GM04503 (cell line): Measurements from ENCODE around the gene ANK3.

ENCODE experiments used
- DNase-seq: peaks from one replicate; pipeline ENCODE4 v3.0.0-alpha.2; 2012; ENCODE audit warnings: low read depth

Gene ANK3

DNA sequence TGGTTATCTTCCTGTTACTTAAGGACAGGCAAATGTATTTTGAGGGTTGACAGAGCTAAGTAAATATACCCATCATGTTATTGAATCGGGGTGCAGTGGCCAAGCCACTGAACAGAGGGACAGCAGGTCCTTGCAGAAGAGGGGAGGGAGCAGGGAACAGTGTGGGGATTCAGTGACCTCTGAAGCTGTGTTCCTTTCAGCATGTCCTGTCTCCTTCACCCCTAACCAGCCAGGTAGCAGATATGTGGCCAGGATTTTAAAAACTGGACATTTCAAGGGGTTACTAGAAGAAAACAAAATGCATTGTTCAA, 12.7 kb downstream of the ANK3 start:
- DNase-seq = no peak

DNA sequence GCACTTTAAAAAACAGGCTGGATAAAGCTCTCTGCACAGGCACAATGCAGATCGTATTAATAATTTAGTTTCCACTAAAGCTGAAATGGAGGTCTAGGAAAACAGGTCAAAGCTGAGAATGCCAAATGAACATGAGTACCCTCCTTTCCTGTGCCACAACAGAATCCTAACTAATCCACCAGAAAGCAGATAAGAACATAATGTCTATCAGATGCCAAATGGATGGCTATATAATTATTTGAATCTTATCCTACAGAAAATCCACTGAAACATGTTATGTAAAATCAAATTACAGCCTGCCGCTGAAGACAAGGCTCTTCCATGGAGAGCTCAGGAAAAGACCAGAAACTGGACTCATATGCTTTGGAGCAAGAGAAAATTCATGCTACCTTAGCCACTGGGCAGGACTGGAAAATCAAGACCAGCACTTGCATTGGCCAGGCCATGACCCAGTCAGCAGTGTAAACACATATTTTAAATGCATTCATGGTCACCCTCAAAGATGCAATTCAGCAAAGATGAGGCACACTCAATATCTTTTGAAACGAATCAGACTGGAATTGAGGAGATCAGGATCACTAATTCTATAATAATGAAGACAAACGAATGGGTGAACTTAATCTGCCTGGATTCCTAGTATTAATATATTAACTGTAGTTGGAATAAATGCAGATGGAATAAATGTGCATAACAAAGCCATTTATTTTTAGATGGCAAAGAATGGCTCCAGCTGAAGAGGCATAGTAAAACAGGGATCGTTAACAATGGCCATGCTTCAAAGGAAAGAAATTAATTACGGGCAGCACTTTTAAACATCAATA, 13.2 kb downstream of the ANK3 start:
- DNase-seq = no peak

- no peak for DNase-seq
Observed at GRCh38 chr10:60375293-60376004, 14.2 kb downstream of the ANK3 start.

GRCh38 chr10:60374836-60375235, 14.8 kb downstream of the ANK3 start:
- DNase-seq = no peak

DNA sequence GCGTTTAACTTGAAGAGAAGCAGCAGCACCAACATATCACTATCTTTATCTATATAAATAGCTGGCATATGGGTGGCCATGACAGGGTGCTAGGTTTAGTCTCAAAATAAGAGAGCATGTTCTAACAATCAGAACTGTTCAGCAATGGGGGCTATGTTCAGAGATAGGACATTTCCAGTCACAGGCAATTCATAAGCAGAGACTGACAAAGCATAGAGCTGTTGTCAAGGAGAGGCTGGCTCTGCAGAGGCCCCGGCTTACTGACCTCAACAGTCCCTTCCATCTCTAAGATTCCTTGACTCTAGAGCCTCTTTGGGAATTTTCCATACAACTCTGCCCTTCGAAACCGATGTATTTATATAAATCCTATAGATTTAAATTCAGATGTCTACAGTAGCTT, 17.2 kb downstream of the ANK3 start:
- DNase-seq = no peak

GRCh38 chr10:60369547-60369930, 20.1 kb downstream of the ANK3 start:
- DNase-seq = no peak

DNA sequence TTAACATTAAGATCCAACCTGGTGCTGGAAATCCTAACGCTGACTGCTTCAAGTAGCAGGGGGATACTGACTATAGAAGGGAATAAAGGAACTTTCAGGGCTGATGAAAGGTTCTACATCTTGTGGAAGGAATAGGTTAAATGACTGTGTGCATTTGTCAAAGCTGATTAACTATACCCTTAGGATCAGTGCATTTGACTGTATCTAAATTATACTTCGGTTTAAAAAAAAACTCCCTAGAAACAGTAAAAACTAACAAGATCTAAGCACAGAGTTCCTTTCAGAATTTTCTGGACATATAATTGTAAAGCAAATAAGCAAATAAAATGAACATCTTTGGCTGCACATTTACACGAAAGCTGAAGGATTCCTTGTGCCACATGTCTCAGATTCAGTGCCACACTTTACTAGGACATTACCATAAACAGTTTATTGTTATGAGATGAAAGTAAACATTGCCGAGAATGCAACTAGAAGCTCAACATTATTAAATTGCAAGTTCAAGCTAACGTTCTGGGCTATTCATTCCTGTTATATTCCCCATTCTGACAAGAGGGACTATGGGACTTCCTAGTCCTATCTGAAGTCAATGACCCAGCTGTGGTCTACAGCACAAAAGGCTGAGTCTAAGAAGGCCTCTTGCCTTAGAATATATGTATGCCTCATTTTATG, 20.7 kb downstream of the ANK3 start:
- DNase-seq = no peak

DNA sequence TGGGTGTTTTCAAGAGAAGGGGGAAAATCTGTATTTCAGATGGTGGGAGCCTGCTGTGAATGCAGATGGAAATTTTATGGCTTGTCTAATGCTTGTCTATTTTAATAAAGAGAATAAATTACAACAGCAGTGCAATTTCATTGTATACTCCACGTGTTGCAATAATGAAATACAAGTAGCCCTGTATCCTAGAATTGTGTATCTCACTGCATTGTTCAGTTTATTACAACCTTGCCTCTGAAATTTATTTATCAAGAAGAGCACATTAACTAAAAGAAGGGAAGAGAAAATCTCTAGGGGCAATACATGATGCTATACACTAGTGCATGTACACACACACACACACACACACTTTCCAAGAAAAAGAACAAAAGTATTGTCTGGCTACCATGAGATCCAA, 21.8 kb downstream of the ANK3 start:
- no peak for DNase-seq

GRCh38 chr10:60367431-60367830, 22.2 kb downstream of the ANK3 start:
- DNase-seq = no peak

GRCh38 chr10:60367024-60367423, 22.7 kb downstream of the ANK3 start:
- no peak for DNase-seq

- DNase-seq = no peak
Observed at GRCh38 chr10:60363187-60363586, 26.5 kb downstream of the ANK3 start.

GRCh38 chr10:60362461-60362860, 27.2 kb downstream of the ANK3 start:
- DNase-seq = no peak

DNA sequence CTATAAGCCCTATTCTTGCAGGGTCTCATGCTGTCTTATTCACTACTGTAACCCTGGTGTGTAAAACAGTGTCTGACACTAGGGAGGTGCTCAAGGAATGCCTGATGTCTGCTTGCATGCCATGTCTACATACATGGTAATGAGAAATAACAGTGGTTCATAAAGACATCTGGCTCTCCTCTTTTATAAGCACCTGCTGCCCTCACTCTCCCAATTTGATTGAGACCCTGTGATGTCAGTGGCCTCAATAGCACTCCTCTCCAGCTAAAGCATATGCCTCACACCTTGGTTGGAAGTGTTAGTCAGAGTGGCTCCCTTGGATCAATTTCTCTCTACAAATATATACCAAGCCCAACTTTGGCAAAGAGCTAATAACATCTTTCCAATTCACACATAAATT, 30.6 kb downstream of the ANK3 start:
- DNase-seq = no peak

DNA sequence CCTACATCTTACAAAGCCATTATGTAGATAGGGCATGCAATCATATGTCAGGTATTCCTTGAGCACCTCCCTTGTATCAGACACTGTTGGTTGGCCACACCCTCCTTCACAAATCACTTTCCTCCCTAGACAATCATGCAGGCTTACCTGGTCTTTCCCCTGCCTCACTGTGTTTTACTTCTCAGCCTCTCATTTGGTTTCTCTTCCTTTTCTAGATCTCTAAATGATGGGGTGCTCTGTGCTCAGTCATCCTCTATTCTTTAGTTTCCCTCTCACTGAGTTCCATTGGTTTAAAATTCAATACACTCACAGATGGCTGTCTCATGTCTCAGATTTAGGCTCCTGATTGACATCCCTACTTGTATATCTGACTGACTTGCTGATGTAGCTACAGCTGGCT, 31.4 kb downstream of the ANK3 start:
- DNase-seq = no peak

- no peak for DNase-seq
Observed at GRCh38 chr10:60353519-60354258, 36.0 kb downstream of the ANK3 start.

- DNase-seq = no peak
Observed at GRCh38 chr10:60352105-60352504, 37.6 kb downstream of the ANK3 start.

GRCh38 chr10:60351191-60351853, 38.4 kb downstream of the ANK3 start:
- no peak for DNase-seq

- no peak for DNase-seq
Observed at GRCh38 chr10:60350400-60350799, 39.3 kb downstream of the ANK3 start.

GRCh38 chr10:60349426-60349825, 40.2 kb downstream of the ANK3 start:
- DNase-seq = no peak

- DNase-seq = no peak
Observed at GRCh38 chr10:60348982-60349381, 40.7 kb downstream of the ANK3 start.

DNA sequence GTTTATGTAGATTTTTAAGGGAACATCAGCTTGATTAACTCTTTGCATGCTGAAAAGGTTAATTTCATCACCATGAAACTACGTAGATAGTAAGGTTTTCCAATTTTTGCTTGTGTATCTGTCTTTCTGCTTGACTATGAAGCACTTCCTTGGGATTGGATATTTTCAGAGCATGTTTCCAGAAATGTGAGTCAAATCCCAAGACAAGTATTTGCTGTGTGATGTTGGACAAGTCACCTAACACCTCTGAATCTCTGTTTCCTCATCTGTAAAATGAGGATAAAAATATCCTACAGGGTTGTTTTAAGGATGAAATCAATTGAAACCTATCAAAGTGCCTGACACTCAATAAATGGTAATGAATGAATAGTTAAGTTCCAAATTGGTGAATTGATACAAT, 42.4 kb downstream of the ANK3 start:
- no peak for DNase-seq

GRCh38 chr10:60346661-60347060, 43.0 kb downstream of the ANK3 start:
- DNase-seq = no peak
